GM19468 (cell line): Measurements from ENCODE around the gene MRPL57.
"Not testable (repeated sequence)": the region's sequence is repeated elsewhere in the genome, so short reads cannot be mapped to it uniquely, and the experiment has no call there.

Experiments used
- ATAC-seq: cut with Tn5 transposase; IDR thresholded peaks from one replicate; pipeline ENCODE4 v1.9.1; 2021; ENCODE audit warnings: mild to moderate bottlenecking, moderate library complexity, moderate number of reproducible peaks; ENCODE audit not compliant: unreplicated experiment; ENCODE audit errors: extremely low read depth

Gene MRPL57

DNA sequence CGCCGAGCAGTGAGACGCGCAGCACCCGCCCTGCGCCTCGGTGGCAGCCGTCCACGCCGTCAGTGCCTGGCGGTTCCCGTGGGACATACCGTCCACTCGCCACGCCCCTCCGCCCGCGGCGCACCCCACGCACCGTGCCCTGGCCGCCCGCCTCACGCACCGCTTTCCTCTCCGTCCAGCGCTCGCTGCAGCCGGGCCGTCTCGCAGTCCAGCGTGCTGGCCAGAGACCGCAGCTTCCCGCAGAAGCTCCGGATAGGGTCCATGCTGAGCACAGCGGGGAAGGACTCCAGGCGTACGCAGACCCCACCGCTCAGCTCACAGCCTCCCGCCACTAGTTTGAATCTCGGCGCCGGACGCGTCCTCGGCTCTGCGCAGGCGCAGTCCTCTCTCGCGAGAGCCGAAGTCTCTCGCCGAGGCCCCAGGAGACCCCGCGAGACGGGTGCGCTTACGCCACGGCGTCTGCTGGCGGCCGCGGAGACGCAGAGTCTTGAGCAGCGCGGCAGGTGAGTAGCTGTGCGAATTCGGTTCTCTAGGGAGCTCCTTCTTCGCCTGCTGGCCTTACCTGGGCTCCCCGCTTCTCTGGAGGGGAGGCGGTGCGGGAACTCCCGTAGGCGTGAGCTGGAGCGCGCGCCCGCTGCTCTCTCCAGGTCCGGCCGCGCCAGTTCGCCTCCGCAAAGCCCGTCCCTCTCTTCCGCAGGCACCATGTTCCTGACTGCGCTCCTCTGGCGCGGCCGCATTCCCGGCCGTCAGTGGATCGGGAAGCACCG lies at the start of gene MRPL57, which contains the start of gene SKA3:
MRPL57 (plus strand) TSS at position 444 of the 767 bp plus-strand sequence; CDS start at position 703, 259 bp downstream.
SKA3 (minus strand) TSS at position 338 of the 767 bp plus-strand sequence; CDS start at position 263, 75 bp downstream.
- peak; percentile 86 for ATAC-seq

DNA sequence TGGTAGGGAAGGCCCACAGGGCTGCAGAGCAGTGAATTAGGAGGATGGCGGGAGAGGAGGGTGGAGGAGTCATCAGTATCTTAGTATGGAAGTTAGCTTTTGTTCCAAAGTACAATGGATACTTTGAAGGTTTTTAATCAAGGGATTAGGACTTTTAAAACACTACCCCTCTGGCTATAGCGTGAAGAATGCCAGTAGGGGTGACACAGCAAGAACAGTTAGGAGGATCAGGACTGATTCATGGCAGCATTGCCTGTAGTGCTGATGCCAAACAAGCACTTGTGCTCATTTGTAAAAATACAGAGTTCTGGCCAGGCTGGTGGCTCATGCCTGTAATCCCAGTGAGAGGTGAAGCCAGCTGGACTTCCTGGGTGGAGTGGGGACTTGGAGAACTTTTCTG lies 46.3 kb upstream of the MRPL57 start:
- no peak for ATAC-seq

DNA sequence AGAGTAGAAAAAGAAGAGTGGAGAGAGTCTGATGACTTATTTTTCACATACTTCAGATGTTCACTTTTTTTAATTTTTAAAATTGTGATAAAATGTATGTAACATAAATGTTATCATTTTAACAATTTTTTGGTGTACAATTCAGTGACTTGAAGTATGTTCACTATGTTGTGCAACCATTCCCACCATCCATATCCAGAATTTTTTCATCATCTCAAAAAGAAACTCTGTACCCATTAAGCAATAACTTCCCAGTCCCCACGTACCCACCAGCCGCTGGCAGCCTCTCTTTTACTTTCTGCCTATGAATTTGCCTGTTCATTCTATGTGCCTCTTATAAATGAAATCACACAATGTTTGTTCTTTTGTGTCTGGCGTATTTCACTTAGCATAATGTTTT lies 43.4 kb upstream of the MRPL57 start:
- no peak for ATAC-seq

DNA sequence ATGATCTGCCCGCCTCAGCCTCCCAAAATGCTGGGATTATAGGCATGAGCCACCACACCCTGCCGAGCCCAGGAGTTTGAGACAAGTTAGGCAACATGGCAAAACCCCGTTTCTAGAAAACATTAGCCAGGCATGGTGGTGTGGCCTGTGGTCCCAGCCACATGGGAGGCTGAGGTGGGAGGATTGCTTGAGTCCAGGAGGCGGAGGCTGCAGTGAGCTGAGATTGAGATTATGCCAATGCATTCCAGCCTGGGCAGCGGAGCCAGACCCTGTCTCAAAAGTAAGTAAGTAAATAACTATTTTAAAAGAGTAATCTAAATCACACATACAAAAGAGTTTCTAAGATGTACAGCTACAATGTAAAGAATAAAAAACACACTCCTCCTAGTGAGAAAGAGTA lies 42.0 kb upstream of the MRPL57 start:
- ATAC-seq = no peak

DNA sequence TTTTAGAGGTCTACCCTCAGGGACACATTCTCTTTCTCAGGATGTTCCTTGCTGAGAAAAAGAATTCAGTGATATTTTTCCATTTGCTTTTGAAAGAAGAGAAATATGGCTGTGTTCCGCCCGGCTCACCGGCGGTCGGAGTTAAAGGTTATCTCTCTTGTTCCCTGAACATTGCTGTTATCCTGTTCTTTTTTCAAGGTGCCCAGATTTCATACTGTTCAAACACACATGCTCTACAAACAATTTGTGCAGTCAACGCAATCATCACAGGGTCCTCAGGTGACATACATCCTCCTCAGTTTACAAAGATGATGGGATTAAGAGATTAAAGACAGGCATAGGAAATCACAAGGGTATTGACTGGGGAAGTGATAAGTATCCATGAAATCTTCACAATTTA lies 40.6 kb upstream of the MRPL57 start:
- not testable (repeated sequence) for ATAC-seq

DNA sequence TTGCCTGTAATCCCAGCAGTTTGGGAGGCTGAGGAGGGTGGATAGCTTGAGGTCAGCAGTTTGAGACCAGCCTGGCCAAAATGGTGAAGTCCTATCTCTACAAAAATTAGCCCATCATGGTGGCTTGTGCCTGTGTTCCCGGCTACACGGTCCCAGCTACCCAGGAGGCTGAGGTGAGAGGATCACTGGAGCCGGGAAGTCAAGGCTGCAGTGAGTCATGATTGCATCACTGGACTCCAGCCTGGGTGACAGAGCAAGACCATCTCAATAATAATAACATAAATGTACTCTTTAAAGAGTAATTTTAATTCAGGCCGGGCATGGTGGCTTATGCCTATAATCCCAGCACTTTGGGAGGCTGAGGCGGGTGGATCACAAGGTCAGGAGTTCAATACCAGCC lies 38.8 kb upstream of the MRPL57 start:
- ATAC-seq = no peak

DNA sequence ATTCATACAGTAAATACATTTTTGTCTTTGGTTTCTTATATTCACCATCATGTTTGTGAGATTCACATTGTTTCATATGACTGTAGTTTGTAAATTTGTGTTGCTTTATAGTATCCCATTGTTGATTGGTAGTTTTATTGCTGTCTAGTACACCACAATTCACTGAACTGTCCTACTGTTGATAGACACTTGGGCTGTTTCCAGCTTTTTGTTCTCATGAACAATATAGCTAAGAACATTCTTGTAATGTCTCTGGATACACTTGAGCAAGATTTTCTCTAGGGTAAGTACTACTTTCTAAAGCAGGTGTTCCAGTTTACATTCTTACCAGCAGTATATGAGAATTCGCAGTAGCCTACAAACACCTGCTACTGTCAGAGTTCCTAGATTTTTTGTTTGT lies 37.9 kb upstream of the MRPL57 start:
- no peak for ATAC-seq

DNA sequence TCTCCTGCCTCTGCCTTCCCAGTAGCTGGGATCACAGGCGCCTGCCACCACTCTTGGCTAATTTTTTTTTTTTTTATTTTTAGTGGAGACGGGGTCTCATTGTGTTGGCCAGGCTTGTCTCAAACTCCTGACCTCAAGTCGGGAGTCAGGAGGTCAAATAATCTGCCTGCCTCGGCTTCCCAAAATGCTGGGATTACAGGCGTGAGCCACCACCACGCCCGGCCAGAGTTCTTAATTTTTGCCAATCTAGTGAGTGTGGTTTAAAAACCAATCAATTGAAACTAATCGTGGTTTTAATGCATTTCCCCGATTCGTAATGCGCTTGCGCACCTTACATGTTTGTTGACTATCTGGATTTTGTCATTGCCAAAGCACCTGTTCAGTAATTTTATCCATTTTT lies 37.1 kb upstream of the MRPL57 start:
- ATAC-seq = no peak

DNA sequence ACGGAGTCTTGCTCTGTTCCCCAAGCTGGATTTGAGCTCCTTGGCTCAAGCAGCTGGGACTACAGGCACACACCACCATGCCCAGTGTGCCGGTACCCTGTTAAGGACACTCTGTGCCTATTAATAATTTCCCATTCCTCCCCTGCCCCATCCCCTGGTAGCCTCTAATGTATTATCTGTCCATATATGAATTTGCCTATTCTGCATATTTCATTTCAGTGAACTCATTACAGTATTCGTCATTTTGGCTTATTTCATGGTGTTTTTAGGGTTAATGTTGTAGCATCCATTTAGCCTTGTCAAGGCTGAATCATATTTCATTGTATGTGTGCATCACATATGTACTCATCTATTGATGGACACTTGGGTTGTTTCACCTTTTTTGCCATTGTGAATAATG lies 33.7 kb upstream of the MRPL57 start:
- no peak for ATAC-seq

DNA sequence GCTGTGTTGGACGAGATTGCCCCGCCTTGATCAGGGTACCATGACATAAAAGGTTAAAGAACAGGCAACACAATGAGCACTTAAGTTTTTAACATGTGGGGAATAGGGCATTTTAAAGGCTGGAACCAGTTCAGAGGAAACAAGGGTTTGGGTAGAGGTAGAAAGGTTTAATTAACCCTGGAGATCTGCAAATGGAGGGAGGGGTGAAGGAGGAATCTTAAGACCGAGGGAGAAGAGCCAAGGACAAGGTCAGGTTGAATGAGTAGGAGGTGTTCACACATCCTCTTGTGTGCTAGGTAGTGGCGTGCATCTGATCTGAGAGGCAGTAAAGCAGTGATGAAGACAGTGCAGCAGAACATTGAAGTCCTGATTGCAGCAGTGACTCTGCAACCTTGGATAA lies 28.6 kb upstream of the MRPL57 start:
- ATAC-seq = no peak

DNA sequence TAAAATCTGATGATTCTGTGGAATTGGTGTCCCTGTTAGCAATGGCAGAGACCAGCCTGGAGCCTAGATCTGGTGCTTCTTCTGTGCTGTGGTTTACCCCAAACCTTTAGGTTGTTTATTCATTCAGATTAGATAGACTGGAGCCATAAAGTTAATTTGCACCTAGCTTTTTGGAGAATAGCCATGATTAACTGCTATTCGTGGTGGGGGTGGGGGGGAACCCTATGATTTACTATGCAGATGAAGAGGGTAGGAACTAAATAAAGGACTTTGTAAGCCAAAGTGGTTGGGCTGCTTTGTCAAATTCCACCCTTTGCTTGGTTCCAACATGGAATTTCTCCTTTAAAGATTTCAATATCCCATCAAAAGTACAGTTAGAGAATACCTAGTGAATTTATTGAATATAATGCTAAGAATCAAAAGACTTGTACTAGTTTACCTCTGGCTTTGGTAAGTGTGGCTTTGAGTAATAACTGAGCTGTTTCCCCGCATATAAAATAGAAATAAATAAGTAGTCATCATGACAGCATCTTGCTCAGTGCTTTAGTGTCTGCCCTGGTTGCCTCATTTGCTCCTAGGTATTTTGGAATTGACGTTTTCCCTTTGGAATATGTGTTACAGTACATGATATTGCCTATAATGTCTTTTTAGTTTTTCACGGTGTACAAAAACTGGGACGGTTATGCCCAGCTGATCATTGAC lies 27.8 kb upstream of the MRPL57 start:
- no peak for ATAC-seq

DNA sequence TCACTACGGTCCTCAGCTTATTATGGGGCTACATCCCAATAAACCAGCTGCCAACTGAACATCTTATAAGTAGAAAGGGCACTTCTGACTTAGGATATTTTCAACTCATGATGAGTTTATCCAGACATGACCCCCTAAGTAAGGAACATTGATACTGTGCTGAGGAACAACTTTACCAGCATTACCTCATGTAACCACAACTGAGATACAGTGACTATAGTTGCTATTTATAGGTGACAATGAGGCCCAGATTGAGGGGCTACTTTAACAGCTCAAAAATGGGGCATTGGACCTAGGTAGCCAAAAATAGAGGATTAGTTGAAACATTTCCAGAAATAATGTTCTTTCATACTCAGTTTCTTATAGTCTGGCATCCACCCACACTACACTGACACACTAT lies 26.9 kb upstream of the MRPL57 start:
- no peak for ATAC-seq

DNA sequence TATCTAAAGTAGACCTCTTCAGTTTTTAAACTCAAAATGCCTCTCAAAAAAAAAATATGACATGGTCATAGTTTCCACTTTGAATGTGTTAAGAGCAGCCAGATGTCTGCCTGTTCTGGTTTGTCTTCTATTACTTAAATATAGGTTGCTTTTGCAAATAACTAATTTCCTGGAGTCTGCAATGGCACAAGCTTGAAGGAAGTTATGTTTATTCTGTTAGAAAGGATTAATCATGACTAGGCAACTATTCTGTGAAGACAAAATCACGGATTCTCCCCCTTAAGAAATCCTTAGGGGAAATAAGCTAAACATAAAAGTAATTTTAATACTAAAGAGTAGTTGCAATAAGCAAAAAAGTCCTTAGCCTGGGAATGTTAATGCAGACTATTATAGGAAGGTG lies 26.4 kb upstream of the MRPL57 start:
- no peak for ATAC-seq

DNA sequence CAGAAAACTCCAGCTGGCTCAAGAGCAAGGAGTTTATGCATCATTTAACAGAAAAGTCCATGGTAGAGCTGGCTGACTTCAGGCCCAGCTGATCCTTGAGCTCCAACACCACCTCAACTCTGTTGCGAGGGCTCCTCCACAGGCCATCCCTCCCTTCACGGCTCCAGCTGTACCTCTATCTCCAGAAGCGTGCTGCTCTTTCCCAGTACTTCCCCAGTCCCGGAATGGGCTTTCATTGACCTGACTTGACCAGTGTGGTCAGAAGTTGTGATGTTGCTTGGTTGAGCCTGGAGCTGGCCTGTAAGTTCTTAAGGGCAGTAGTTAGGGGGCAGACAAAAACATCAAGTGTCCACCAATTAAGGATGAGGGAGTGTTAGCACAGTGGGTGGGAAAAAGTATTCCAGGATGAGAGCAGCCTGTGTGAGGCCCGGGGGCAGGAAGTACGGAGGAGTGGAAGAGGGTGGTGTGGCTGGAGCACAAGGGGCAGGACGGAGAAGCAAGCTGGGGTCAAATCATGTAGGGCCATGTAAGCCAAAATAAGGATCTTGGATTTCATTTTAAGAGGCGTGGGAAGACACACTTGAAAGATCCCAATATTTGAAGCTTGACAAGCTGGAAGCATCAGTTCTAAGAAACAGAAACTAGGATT lies 24.1 kb upstream of the MRPL57 start:
- no peak for ATAC-seq

DNA sequence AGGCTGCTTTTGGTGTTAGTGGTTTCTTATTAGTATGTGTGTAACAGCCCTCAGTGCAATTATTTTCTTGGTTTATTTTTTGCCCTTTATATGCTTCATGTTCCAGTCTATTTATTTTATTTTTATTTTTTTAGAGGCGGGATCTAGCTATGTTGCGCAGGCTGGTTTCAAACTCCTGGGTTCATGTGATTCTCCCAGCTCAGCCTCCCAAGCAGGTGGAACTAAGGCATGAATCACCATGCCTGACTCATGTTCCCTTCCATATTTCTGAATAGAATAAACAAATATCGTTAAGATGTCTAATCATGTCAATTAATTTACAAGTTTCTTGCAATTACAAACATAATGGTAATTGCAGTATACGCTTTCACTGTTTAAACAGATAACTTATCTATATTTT lies 11.8 kb upstream of the MRPL57 start:
- no peak for ATAC-seq

DNA sequence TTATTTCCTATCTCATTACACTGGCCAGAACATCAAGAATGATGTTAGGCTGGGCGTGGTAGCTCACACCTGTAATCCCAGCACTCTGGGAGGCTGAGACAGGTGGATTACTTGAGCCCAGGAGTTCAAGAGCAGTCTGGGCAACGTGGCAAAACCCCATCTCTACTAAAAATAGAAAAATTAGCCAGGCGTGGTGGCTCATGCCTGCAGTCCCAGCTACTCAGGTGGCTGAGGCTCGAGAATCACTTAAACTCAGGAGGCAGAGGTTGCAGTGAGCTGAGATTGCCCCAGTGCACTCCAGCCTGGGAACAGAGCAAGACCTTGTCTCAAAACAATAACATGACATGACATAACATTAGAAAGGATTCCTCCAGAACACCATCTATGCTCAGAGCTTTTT lies 10.9 kb upstream of the MRPL57 start:
- not testable (repeated sequence) for ATAC-seq

DNA sequence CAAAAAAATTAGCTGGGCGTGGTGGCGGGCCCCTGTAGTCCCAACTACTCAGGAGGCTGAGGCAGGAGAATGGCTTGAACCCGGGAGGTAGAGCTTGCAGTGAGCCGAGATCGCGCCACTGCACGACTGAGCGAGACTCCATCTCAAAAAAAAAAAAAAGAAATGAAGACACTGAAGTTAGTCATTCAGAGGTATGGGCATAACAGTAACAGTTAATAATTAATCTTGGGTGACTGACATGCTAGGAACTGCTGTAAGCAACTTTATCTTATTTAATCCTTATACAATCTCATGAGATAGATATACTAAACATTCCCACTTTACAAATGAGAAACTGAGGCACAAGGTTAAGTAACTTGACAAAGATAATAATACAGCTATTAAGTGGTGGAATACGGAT lies 5.0 kb upstream of the MRPL57 start:
- ATAC-seq = no peak

DNA sequence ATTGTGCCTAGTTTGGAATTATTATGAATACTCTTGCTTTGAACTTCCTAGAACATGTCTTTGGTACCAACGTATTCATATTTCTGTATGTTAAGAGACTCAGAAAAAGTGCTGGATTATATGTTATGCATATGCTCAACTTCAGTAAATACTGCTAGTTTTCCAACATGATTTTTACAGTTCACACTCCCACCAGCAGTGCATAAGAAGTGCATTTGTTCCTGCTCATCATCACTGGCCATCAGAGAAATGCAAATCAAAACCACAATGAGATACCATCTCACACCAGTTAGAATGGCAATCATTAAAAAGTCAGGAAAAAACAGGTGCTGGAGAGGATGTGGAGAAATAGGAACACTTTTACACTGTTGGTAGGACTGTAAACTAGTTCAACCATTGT lies 2.7 kb upstream of the MRPL57 start:
- ATAC-seq = not testable (repeated sequence)

DNA sequence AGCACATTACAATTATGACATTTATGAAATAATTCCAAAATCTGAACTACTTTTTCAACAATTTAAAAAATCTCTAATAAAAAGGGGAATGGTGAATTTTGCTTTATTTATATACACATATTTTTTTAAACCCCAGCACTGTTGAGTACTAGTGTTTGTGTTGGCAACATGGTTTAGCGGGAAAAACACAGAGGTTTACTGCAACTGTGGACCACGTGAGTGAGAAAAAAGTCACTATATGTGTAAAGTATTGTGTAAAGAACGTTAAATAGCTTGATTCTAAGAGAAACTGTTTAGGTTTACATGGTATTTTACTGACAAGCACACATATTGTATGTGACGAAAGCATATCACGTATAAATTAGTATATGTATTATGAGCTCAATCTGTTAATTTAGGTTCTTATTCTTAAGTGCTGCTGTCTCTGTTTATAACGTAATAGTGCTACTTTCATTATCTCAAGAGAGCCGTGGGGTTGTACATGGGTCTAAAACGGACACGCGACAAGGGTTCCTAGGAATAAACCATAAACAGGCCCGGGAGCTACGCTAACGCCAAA lies 723 bp upstream of the MRPL57 start:
- no peak for ATAC-seq

DNA sequence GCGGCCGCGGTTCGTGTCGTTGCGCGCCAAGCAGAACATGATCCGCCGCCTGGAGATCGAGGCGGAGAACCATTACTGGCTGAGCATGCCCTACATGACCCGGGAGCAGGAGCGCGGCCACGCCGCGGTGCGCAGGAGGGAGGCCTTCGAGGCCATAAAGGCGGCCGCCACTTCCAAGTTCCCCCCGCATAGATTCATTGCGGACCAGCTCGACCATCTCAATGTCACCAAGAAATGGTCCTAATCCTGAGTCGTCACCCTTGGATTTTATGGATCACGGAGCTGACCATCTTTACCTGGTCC lies 475 bp downstream of the MRPL57 start:
- no peak for ATAC-seq

DNA sequence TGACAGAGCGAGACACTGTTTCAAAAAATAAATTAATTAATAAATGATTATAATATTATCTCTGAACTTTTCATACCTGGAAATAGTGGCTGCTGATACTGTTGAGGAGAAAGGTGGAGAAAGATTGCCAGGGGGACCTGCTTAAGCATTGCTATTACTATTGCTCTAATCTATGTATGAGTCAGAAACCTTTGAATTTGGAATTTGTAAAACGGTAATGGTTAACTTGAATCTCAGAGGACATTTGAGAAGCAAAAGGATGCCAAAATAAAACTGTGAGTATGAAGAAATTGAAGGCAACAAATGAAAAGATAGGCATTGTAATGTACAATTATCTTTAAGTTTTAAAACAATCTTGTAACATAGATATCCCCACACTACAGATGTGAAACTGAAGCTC lies 5.2 kb downstream of the MRPL57 start:
- ATAC-seq = no peak
